ENCODE data around the gene FNIP2. TPM values are rescaled to one million over a fixed set of nuclear protein-coding genes. Genes with fewer than 3 reads are reported as not detected.

The FNIP2 gene
- total and polyA plus RNA-seq, 10 of the 15 experiments (the other 5 are each of a cell fraction or from before 2014, with no cell fraction given), result 0.03 to 0.38 (median 0.15) TPM

GRCh38 chr4:158906073-158906472 lies 137.2 kb downstream of the FNIP2 start (continued):
- TF ChIP-seq CUX1 (IDR thresholded peaks at IDR 0.05; ENCODE audit: insufficient replicate concordance, low read depth, low read length) (no peak), DPF2 (IDR thresholded peaks at IDR 0.05) (0 out of 2 replicates have a peak, but pooled peaks have one; percentile 23), BCL3 (IDR thresholded peaks at IDR 0.05; ENCODE audit: borderline replicate concordance, insufficient read depth, low read depth, low read length, poor library complexity, severe bottlenecking) (no peak), IRF5 (IDR thresholded peaks at IDR 0.05; ENCODE audit: borderline replicate concordance) (no peak), YBX1 (IDR thresholded peaks at IDR 0.05) (no peak), HDGF (IDR thresholded peaks at IDR 0.05) (no peak), GABPA (IDR thresholded peaks at IDR 0.05; ENCODE audit: low read depth) (no peak), MYC (IDR thresholded peaks at IDR 0.05; ENCODE audit: insufficient read depth, insufficient read length, insufficient replicate concordance, low read length, severe bottlenecking) (no peak), GATAD2B (conservative IDR thresholded peaks at IDR 0.05; ENCODE audit: low read depth) (no peak), PRDM15 (CRISPR knock-in tag; IDR thresholded peaks at IDR 0.05) (no peak), CBX5 (IDR thresholded peaks at IDR 0.05; ENCODE audit: low read depth) (no peak), ZNF622 (IDR thresholded peaks at IDR 0.05) (no peak), ZNF24 (IDR thresholded peaks at IDR 0.05) (peak; percentile 8; the same call in 1 of the 2 replicates), SREBF2 (IDR thresholded peaks at IDR 0.05; ENCODE audit: low read length) (no peak), MTA2 (IDR thresholded peaks at IDR 0.05; ENCODE audit: low read depth) (peak; percentile 64)

Measured in GM12878 (cell line).